Measurements from ENCODE around the gene RPL28.
A peak's percentile ranks its signal among the peaks of the same experiment; 100 is the strongest.

RPL28 gene

DNA sequence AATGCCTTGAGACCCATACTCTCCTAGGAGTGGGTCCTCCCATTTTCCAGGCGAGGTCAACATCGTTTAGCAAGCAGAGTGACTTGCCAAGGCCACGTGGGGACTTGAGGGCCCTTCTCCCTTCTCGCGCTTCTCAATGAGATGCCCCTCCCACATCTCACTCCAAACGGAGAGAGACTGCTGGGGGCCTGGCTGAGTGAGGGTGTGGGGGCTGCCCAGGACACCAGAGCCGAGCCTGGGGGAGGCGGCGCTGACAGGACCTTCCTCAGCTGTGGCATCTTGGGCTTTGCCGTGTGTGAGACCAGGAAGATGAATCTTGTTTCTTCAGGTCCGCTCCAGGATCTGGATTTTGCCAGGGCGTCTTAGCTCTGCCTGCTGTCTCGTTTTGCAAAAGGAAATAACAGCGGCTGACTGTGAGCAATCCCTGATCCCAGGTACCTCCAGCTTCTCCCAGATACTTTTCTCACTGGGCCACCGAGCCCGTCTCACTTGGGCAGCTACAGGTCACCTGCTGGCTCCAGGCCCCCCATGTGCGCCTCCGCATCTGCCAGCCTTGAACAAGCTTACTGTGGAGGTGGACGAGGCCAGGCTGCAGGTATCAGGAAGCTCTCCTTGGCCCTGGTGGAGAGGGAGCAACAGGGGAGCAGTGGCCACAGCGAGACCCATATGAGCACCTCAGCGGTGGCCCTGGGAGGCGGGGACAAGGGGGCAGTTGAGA lies 37.3 kb upstream of the RPL28 start:
- no peak overlapping the region for H3K27ac ChIP-seq (ENCODE audit: extremely low read depth, low read depth, low read length)
- ChIA-PET POLR2A (interaction anchor here (0.6 to 7.7 kb wide), 9 partner anchors 9 to 89 kb away, joined by 3 to 95 read pairs (median 4); partner anchors contain the start of genes BRSK1, KMT5C, PPP6R1 and RPL28), CTCF (interaction anchor here (0.6 to 3.8 kb wide), 3 partner anchors 10 to 207 kb away, joined by 4 to 22 read pairs (median 6); no protein-coding TSS in a partner anchor)
- peaks cover 5% of the 10 kb centered on the region; the same call in 1 of the 2 replicates for H3K4me1 ChIP-seq (ENCODE audit: control insufficient read depth, insufficient read depth, low read length)
- no peak overlapping the region for H3K4me3 ChIP-seq (ENCODE audit: low read depth, low read length)
- H3K9me3 ChIP-seq (ENCODE audit: control insufficient read depth, insufficient read depth, low read depth, low read length), result no peaks in the 10 kb centered on the region
- peaks cover 0 to 38% of the 10 kb centered on the region in 2 experiments; a peak in 2 of 3 replicates for H3K36me3 ChIP-seq (ENCODE audit: control insufficient read depth in 2 of 2, insufficient read depth in 1 of 2, low read length in 2 of 2)
- TF ChIP-seq REPIN1 (tag by site-specific recombination; IDR thresholded peaks at IDR 0.05; ENCODE audit: low read depth) (no peak), WT1 (tag by site-specific recombination; IDR thresholded peaks at IDR 0.05) (no peak), ZNF335 (tag by site-specific recombination; conservative IDR thresholded peaks at IDR 0.05) (peak; percentile 81), ZNF48 (tag by site-specific recombination; IDR thresholded peaks at IDR 0.05) (no peak), ZNF394 (tag by site-specific recombination; IDR thresholded peaks at IDR 0.05; ENCODE audit: borderline replicate concordance) (peak; percentile 76), ZNF138 (tag by site-specific recombination; IDR thresholded peaks at IDR 0.05; ENCODE audit: borderline replicate concordance) (no peak), ZIC2 (tag by site-specific recombination; IDR thresholded peaks at IDR 0.05) (peak; percentile 63), ZNF776 (tag by site-specific recombination; IDR thresholded peaks at IDR 0.05; ENCODE audit: borderline replicate concordance) (no peak), SCRT2 (tag by site-specific recombination; IDR thresholded peaks at IDR 0.05) (peak; percentile 84), SETDB1 (IDR thresholded peaks at IDR 0.05; ENCODE audit: insufficient read length, low read length) (no peak), TCF7L2 (IDR thresholded peaks at IDR 0.05; ENCODE audit: borderline replicate concordance, low read depth, low read length) (no peak), ZNF19 (tag by site-specific recombination; IDR thresholded peaks at IDR 0.05; ENCODE audit: low read depth) (no peak), ZFP37 (tag by site-specific recombination; IDR thresholded peaks at IDR 0.05) (no peak), ZNF16 (tag by site-specific recombination; IDR thresholded peaks at IDR 0.05; ENCODE audit: low read depth) (no peak), ZNF621 (tag by site-specific recombination; IDR thresholded peaks at IDR 0.05) (no peak), GLIS1 (tag by site-specific recombination; IDR thresholded peaks at IDR 0.05) (peak; percentile 58), ZNF121 (tag by site-specific recombination; IDR thresholded peaks at IDR 0.05) (no peak)
- TF ChIP-seq, protein P1, sequence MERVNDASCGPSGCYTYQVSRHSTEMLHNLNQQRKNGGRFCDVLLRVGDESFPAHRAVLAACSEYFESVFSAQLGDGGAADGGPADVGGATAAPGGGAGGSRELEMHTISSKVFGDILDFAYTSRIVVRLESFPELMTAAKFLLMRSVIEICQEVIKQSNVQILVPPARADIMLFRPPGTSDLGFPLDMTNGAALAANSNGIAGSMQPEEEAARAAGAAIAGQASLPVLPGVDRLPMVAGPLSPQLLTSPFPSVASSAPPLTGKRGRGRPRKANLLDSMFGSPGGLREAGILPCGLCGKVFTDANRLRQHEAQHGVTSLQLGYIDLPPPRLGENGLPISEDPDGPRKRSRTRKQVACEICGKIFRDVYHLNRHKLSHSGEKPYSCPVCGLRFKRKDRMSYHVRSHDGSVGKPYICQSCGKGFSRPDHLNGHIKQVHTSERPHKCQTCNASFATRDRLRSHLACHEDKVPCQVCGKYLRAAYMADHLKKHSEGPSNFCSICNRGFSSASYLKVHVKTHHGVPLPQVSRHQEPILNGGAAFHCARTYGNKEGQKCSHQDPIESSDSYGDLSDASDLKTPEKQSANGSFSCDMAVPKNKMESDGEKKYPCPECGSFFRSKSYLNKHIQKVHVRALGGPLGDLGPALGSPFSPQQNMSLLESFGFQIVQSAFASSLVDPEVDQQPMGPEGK (tag by site-specific recombination; IDR thresholded peaks at IDR 0.05), result peak; percentile 11; the same call in 1 of the 2 replicates
- TF ChIP-seq, protein P2, sequence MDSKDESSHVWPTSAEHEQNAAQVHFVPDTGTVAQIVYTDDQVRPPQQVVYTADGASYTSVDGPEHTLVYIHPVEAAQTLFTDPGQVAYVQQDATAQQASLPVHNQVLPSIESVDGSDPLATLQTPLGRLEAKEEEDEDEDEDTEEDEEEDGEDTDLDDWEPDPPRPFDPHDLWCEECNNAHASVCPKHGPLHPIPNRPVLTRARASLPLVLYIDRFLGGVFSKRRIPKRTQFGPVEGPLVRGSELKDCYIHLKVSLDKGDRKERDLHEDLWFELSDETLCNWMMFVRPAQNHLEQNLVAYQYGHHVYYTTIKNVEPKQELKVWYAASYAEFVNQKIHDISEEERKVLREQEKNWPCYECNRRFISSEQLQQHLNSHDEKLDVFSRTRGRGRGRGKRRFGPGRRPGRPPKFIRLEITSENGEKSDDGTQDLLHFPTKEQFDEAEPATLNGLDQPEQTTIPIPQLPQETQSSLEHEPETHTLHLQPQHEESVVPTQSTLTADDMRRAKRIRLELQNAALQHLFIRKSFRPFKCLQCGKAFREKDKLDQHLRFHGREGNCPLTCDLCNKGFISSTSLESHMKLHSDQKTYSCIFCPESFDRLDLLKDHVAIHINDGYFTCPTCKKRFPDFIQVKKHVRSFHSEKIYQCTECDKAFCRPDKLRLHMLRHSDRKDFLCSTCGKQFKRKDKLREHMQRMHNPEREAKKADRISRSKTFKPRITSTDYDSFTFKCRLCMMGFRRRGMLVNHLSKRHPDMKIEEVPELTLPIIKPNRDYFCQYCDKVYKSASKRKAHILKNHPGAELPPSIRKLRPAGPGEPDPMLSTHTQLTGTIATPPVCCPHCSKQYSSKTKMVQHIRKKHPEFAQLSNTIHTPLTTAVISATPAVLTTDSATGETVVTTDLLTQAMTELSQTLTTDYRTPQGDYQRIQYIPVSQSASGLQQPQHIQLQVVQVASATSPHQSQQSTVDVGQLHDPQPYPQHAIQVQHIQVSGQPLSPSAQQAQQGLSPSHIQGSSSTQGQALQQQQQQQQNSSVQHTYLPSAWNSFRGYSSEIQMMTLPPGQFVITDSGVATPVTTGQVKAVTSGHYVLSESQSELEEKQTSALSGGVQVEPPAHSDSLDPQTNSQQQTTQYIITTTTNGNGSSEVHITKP (tag by site-specific recombination; IDR thresholded peaks at IDR 0.05), result 0 out of 2 replicates have a peak, but pooled peaks have one; percentile 10
